ENCODE measurements around the gene SETD7.
"Not testable (repeated sequence)": the region's sequence is repeated elsewhere in the genome, so short reads cannot be mapped to it uniquely, and the experiment has no call there.

Gene SETD7

GRCh38 chr4:139508581-139509237 lies 47.3 kb downstream of the SETD7 start:
- no peak for DNase-seq

DNA sequence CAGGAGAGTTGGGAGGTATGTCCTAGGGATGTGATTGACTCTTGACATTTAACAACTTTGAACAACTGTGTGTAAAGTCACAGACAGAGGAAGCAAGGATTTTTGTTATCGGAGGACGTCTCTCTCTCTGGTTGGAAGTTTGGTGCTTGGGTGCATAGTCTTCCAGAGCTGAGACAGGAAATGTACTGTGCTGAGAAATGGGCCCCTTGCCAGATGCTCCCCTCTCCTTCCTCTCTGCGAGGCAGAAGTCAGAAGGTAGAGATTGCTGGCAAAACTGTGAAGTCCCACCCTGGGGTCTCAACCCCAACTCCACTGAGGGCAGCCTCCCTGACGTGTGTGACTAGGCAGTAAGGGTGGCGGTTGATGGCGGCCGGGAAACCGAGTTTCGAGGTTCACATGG lies 49.2 kb downstream of the SETD7 start:
- no peak for DNase-seq

DNA sequence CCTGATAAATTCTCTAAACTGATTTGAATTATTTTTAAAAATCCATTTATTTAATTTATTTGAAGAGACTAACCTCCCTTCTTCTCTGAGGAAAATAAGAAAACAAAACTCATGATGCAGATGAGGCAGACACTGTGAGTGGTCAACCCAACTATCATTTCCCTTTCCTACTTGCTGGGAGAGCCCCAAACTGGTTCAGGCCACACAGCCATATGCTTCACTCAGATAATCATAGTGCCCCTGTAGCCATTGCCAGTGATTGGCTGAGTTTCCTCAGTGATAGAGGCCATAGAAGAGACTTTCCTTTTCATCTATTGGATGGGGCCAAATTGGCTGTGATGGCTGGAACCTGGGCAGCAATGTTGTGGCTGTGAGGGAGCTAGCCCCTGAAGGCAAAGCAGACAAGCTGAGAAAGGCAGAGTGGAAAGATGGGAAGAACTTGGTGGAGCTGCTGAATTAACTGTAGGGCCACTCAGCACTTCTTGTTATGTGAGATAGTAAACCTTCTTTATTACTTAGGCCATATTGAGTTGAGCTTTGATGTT lies 52.3 kb downstream of the SETD7 start:
- no peak for DNase-seq

DNA sequence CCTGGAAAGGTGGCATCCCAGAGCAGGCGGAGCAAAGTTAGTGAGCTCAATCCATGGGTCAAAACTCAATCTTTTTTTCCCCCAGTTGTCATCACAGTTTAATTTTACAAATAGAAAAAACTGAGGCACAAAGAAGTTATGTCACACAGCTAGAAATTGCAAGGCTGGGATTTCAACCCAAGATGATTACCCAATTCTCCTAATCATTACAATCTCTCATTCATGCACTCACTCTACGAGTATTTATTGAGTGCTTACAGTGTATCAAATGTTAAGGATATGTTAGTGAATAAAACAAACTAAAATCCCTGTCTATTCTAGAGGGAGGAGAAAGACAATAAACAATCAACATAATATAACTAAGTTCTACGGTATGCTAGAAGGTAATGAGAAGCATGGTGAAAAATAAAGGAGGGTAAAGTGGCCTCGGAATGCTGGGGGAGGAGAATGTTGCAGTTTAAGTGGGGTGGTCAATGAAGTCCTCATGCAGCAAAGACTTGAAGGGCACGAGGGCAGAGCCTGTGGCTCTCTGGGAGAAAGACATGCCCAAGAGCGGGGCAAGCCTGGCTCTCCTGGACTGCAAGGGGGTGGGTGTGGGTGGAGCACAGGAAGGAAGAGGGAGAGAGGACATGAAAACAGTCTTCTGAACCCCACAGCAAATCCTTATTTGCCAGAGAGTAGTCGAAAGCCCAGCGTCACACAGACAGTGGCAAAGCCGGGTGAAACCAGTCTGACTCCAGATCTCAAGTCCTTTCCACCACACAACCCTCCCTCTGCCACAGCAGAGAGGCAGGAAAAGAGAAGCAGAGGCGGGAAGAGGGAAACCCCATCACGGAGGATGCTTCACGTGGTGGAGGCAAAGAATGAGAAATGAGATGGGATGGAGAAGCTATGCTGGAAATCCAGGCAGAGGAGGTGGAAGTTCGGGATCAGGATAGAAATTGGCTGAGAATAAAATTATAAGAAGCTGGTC lies 53.8 kb downstream of the SETD7 start:
- no peak for DNase-seq

DNA sequence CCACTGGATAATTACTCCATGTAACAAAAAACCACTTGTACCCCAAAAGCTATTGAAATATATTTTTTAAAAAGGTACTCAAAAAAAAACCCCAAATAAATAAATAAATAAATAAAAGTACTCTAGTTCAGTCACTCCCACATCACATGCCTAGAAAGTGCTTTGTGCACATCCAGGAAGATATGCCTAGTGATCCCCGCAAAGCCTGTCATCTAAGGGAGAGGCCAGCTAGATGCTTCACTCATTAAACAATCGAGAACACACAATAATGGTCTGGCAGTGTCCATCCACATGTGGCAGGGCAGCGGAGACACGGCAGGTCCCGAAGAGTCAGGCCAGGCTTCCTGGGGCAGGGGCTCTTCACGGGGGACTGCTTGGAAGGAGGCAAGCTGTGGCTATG lies 54.5 kb downstream of the SETD7 start:
- DNase-seq = no peak

DNA sequence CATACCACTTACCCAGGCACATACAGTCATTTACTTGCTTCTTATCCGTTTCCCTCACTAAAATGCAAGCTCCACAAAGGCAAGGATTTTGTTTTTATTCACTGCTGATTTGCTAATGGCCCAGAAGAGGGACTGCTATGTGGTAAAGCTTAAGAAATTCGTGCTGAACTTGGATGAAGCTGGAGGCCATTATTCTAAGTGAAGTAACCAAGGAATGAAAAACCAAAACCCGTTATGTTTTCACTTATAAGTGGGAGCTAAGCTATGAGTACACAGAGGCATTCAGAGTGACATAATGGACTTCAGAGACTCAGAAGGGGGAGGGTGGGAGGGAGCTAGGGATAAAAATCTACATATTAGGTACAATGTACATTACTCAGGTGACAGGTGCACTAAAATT lies 54.9 kb downstream of the SETD7 start:
- no peak for DNase-seq

DNA sequence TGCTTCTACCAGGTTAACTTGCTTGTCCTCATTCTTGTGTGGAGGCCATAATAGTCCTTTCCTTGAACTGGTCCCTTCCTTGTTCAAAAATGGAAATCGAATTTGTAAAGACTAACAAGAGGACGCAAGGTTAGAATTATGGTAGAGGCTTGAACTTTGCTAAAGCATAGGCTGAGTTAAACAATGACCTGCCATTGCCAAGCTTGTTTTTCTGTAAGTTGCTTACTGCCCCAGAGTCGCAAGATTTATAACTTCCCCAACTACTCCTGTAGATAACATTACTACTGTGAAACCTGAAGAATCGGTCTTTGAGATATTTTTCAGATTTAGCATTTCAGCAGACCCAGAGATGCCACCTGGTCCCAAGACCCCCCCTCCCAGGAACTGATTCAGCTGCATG lies 56.8 kb downstream of the SETD7 start:
- no peak for DNase-seq

- no peak for DNase-seq
Measured at GRCh38 chr4:139493176-139493575, 62.8 kb downstream of the SETD7 start.

DNA sequence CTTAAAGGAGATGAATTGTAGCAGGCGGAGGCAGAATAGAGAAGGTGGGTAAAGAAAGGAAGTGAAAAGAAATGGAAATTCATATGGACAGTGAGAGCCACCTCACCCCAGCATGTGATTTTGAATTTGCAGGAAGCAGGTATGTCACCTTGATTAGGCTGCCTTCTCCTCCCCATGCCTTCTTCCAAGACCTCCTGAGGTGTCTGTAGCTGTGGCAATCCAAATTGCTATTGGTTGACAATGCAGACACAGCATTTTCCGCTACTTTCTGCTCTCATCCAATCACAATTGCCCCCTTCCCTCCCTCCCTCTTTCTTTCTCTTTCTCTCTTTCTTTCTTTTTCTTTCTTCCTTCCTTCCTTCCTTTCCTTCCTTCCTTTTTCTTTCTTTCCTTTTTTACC lies 63.6 kb downstream of the SETD7 start:
- no peak for DNase-seq

- no peak for DNase-seq
Measured at GRCh38 chr4:139489638-139490037, 66.4 kb downstream of the SETD7 start.

DNA sequence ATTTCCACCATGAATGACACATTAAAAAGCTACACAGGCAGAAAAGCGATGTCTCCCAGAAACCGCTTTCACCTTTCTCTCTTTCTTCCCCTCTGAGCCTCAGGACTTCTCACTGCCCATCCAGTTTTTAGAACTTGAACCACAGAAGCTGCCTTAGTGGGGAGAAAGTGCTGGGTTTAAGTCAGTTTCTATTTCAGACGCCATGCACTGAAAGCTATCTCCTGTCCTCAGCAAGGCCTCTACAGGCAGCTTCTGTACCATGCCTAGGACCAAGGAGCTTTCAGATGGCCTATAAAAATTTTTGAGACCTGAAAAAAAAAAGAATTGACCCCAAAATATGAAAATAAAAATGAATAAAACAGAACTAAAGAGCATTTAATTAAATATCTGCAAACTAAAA lies 67.6 kb downstream of the SETD7 start:
- DNase-seq = no peak

DNA sequence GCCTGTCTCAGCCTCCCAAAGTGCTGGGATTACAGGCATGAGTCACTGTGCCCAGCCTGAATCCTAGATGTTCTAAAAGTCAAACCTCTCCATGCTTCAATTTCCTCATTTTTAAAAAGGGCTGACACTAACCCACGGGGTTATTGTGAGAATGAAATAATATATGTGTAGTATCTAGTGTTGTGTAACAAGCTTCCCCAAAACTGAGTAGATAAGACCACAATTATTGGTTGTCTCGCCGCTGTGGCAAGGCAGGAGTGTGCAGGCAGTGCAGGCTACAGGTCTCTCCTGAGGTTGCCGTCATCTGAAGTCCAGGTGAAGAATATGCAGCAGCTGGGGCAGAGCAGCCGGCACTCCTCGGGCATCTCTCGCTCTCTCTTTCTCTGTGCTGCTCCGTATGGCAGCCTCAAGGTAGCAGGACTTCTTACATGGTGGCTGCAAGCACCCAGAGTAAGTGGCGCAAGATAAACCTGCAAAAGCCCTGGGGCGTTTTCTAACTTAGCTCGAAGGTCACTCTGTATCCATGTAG lies 71.2 kb downstream of the SETD7 start:
- DNase-seq = no peak

GRCh38 chr4:139483000-139483399 lies 73.0 kb downstream of the SETD7 start:
- no peak for DNase-seq

- no peak for DNase-seq
Measured at GRCh38 chr4:139481465-139481864, 74.6 kb downstream of the SETD7 start.

- no peak for DNase-seq
Measured at GRCh38 chr4:139476363-139476762, 79.7 kb downstream of the SETD7 start.

- no peak for DNase-seq
Measured at GRCh38 chr4:139472852-139473251, 83.2 kb downstream of the SETD7 start.

GRCh38 chr4:139470997-139471665 lies 84.9 kb downstream of the SETD7 start:
- DNase-seq = no peak

DNA sequence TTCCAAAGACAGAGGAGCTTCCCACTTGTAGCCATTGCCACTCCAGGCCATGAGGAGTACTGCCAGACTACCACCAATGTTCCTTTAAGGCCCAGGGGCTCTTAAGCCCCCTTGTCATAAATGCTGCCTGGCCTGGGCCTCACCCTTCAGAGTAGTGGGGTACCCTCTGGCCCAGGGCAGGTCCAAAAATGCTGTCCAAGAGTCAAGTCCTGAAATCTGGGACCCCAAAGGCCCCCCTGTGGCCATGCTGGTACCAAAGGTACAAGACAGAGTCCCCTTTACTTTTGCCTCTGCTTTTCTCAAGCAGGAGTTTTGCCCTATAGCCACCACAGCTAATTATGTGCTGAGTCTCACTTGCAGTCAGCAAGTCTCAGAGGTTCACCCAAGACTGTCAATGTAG lies 85.7 kb downstream of the SETD7 start:
- no peak for DNase-seq

- no peak for DNase-seq
Measured at GRCh38 chr4:139469869-139470268, 86.2 kb downstream of the SETD7 start.

GRCh38 chr4:139469216-139469615 lies 86.8 kb downstream of the SETD7 start:
- DNase-seq = no peak

GRCh38 chr4:139468756-139469155 lies 87.3 kb downstream of the SETD7 start:
- DNase-seq = not testable (repeated sequence)

GRCh38 chr4:139465922-139466321 lies 90.1 kb downstream of the SETD7 start:
- DNase-seq = no peak

DNA sequence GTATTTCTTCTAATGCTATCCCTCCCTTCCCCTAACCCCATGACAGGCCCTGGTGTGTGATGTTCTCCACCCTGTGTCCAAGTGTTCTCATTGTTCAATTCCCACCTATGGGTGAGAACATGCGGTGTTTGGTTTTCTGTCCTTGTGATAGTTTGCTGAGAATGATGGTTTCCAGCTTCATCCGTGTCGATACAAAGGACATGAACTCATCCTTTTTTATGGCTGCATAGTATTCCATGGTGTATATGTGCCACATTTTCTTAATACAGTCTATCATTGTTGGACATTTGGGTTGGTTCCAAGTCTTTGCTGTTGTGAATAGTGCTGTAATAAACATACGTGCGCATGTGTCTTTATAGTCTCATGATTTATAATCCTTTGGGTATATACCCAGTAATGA lies 91.5 kb downstream of the SETD7 start:
- not testable (repeated sequence) for DNase-seq
